Activated CD4-positive, alpha-beta T cell treated with anti-CD3 and anti-CD28 coated beads for 4 hours (primary cell): ENCODE data around the gene HRH1.
"Not testable (repeated sequence)": the region's sequence is repeated elsewhere in the genome, so short reads cannot be mapped to it uniquely, and the experiment has no call there.

ENCODE experiments used
- DNase-seq, 2 donors: peaks; one replicate each; pipeline ENCODE4 v3.0.0-alpha.2; 2020

HRH1 gene

DNA sequence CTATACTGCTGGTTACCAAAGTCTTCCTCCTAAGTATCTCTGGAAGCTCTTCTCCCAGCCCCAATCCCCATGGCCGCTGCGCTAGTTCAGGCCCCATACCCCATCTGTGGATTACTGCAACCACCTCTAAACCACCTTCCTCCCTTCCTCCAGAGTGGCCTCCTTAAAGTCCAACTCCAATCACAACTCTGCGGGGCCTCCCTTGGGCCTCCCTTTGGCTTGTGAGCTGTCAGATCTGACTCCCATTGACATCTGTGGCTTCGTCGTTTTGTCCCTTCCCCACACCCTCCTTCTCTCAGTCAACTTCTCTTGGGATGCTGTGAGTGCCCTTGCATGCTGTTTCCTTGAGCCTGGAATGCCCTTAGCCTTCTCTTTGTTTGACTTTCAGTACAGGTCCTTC, 9.3 kb upstream of the HRH1 start:
- no peak for DNase-seq

DNA sequence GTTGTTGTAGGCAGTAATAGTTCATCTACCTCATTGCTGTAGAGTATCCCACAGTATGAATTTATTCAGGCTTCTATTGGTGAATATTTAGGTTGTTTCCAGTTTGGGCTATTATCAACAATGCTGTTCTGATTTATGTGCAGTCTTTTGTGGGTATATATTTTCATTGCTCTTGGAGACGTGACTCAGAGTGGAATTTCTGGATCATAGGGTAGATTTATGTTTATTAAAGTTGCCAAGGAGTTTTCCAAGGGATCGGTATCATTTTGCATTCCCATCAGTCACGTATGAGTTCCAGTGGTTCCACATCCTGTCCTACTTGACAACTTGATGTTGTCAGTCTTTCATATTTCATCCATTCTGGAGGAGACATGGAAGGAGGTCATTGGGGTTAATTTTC, 8.4 kb upstream of the HRH1 start:
- DNase-seq, result no peak

GRCh38 chr3:11146773-11147660, 7.3 kb upstream of the HRH1 start:
- DNase-seq, result no peak

DNA sequence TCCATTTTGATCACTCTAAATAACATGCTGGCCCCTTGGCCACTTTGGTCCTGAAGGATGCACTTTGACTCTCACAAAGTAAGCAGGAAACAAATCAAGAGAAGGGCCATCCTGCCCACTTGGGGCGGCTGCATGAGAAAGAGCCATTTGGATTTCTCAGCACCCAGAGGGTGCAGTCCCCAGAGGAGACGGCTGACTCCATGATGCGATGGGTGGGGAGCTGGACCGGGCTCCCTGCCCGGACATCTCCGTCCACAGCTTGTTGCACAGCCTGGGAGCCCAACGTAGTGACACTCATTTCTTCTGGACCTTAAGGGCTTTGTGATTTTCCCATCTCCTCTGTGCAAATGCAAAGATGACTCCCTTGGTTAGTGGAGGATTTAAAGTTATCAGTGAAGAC, 4.0 kb upstream of the HRH1 start:
- no peak for DNase-seq

DNA sequence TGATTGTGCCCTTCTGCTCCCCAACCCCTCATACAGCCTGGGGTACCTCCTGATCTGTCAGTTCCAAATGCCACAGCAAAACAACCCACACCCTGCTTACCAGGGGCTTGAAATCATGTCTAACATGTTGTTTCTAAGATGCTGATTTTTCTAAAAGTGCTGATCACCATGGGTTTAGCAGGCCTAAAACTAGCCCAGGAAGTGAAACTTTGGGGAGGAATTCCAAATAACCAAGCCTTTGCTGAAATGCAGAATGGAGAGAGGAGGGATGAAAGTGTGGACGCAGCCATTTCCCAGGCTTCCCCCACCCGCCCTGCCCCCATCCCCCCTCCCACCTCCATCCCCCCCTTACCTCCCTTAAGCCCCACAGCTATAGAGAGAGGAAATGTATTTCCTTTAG, 2.0 kb upstream of the HRH1 start:
- DNase-seq, result no peak

DNA sequence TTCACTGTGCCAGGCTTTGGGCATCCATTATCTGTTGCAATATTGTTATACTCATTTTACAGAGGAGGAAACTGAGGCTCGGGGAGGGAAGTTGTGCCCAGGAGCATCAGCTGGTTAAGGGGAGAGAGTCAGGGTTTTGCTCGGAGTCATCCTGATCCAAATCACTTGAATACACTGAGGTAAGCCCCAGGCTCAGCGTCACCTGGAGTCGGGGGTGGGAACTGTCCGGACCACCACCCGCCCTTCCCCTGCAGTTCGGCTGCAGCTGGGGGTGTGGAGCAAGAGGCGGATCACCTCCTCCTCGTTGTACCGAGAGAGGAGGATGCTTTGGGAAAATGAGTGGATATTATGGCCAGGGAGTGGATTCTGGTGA, 646 bp downstream of the HRH1 start:
- DNase-seq, result no peak

DNA sequence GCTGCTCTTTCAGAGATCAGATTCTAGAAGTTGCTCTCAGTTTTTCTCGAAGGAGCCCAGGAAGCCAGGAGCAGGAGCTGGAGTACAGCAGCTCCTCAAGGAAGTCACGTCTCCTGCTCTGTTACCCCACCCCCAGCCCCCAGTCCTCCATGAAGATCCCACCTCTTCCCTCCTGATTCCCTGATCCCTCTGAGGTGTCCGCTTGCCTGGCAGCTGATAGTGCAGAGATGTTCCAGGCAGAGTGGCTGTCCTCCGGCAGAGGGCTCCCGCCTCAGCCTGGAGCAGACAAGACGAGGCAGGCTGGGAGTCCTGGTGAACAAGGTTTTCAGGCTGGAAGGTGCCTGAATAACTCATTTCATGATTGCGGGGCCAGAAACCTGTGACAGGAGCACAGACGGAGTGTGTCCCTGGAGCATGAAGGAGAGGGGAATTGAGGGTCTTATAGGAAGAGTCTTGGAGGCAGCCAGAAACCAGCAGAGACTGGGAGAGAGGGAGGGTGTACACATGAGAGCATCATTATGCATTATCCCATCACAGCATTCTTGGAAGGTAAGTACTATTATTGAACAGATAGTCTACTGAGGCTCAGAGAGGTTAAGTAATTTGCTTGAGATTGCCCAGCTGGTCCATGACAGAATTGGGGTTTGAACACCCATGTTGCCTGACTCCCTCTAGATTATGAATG, 1.2 kb downstream of the HRH1 start:
- DNase-seq, result no peak

- DNase-seq, result no peak
Measured at GRCh38 chr3:11156026-11156410, 1.7 kb downstream of the HRH1 start.

DNA sequence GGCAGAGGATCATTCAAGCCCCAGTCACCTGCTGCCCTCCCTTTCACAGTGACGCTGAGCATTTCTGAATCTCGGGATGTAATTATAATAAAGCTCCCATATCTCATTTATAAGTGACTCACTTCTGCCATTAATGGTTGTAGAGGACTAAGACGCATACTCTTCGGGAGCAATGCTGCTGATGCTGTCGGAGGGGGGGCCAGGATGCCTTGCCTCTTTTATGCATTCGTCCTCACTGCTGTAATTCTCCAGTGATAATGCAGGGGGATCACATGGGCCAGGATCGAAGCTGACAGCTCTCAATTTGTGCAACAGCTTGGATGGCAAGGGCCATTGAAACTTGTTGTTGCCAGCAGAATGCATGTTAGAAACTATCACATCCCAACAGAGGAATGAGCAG, 3.1 kb downstream of the HRH1 start:
- no peak for DNase-seq

DNA sequence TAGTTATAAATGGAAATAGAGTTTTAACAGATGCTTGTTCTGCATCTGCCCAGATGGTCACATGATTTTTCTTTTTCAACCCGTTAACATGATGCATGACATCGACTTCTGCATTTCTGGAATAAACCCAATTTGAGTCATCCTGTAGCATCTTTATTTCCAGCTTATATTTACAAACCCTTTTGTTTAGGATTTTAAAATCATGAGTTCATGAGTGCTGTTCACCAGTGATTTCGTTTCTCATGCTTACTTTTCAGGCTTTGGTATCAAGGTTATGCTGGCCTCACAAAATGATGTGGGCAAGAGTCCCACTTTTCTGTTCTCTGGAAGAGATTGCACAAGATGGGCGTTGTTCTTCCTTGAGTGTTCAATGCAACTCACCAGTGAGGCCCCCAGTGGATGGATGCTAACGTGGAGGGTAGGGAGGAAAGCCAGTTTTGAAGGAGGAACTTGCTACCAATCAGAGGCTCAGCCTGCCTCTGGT, 5.2 kb downstream of the HRH1 start:
- no peak for DNase-seq

DNA sequence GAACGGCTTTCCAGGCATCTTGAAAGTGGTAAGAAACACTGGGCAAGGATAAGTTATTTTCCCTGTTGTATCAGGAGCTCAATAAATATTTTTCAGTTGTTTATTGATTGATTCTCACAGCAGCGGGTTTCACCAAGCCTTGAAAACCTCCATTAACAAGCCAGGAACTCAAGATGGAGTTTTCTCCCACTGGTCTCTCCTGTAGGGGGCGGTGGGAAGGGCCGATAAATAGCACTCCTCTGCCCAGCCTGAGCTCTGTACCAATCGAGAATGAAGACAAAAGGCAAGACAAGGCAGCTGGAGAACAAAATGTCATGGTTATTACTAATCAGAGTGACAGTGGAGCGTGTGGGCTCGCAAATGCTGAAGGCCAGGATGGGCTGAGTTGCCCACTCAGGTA, 7.4 kb downstream of the HRH1 start:
- DNase-seq, result no peak

DNA sequence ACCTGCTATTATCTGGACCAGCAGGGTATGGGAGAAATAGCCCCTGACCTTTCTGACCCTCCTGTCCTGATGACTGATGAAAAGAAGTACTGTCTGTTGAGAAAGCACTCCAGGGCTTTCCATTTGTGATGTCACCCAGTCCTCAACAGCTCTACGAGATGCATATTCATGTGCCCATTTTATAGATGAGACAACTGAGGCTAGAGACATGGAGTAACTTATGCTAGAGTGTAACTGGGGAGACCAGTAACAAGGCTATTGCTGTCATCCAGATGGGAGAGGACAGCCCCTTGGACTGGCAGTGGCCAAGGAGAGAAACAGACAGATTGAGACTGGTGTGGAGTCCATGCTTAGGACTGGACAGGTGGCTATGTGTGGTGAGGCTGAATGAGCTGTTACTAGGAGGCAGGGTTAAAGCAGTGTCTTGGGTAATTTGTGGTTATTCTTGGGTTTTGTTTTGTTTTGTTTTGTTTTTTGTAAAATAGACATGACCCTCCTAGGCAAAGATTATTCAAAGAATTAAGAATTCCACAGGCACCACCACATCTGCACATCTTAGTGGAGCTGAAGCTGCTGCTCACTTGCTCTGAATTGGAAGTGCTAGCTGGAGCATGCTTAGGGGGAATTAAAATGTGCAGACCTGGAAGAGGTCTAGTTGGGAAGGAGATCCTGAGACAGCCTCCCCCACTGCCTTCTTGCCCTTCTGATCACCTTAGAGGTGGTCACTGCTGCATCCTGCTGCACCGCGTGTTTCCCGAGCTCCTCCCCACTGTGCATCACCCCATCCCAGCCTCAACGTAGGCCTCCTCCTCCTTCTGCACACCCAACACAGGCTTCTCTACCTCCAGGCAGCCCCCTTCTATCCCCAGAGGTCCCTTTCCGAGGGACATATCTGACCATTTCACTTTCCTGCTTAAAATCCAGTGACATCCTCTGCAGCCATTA, 8.4 kb downstream of the HRH1 start:
- DNase-seq, result no peak

DNA sequence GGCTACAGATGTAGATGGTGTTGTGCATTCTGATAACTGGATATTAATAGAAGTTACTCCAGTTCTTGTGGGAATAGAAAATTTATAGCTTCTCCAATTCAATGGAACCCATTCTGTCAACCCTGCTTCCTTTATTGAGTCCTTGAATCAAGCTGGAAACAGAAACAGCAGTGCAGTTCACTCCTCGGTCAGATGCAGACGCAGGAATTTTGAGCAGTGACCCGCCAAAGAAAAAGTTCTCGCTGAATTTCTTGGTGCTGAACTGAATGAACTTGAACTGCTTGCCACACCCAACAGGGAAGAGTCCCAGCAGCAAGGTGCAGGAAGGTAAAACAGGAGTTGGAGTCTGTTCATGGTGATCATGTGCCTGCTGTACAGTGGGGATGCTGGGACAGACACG, 10.3 kb downstream of the HRH1 start:
- DNase-seq, result no peak

DNA sequence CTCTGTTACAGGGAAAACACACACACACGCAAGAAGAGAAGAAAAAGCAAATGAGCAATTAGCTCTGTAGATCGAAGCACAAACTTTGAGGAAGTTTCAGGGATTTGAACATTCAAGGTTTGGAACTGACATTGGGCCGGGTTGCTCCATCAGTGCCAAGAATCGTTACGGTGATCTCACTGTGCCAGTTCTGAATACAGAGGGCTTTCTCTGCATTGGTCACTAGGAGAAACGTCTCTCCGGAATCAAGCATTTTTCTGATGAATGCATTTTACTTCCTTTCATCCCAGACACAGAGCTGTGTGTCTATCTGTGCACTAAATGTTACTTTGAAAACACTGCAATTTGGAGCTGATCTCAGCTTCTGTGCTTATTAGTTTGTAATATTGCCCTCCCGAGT, 11.2 kb downstream of the HRH1 start:
- no peak for DNase-seq

DNA sequence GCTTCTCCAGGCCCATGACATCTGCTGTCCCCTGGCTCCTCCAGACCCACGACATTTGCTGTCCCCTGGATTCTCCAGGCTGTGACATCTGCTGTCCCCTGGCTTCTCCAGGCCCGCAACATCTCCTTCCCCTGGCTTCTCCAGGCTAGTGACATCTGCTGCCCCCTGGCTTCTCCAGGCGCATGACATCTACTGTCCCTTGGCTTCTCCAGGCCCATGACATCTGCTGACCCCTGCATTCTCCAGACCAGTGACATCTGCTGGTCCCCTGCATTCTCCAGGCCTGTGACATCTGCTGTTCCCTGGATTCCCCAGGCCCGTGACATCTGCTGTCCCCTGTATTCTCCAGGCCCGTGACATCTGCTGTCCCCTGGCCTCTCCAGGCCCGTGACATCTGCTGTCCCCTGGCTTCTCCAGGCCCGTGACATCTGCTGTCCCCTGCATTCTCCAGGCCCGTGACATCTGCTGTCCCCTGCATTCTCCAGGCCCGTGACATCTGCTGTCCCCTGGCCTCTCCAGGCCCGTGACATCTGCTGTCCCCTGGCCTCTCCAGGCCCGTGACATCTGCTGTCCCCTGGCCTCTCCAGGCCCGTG, 12.6 kb downstream of the HRH1 start:
- DNase-seq, result not testable (repeated sequence)

GRCh38 chr3:11167590-11167989, 13.3 kb downstream of the HRH1 start:
- no peak for DNase-seq

GRCh38 chr3:11168406-11168805, 14.1 kb downstream of the HRH1 start:
- DNase-seq, result no peak

- DNase-seq, result no peak
Measured at GRCh38 chr3:11168881-11169805, 14.8 kb downstream of the HRH1 start.

DNA sequence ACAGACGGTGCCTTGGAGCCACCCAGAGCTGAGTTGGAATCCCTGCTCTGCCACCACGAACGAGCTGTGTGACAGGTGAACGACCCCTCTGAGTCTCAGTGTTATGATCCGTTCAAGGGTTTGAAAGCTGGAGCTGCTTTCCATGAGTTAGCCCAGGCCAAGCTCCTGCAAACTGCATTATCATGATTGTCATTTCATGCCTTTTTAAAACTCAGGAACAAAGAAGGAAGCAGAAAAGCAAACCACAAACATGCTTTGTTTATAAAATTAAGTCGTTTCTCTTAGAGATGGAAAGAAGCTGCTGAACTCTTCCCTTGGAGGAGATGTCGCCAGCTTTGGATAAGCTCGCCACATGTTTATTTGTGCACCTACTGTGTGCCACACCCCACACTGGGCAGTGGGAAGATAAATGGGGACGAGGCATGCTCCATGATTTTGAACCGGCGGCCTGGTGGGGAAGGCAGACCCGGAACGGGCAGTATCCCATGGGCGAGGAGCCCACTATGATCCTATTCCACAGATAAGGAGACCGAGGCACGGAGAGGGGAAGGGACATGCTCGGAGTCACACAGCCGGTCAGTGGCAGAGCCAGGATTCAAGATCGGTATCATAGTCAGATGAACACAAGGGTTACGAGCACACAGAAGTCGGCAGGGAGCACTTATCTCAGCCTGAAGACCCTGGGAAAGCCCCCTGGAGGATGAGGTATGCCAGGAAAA, 15.9 kb downstream of the HRH1 start:
- no peak for DNase-seq

- no peak for DNase-seq
Measured at GRCh38 chr3:11172096-11172690, 17.9 kb downstream of the HRH1 start.
